Activated T-cell treated with anti-CD3 and anti-CD28 coated beads, Interleukin-2, amount 50 U/mL, for 24 hours (primary cell): Measurements from ENCODE around the gene COMMD9.

ENCODE experiments used
- DNase-seq: peaks from one replicate; pipeline ENCODE4 v3.0.0-alpha.2; 2020
- H3K27ac Mint-ChIP-seq: 2 replicates; pipeline ENCODE4 v1.8.0; 2020; ENCODE audit warnings: mild to moderate bottlenecking, mixed read lengths
- H3K27me3 Mint-ChIP-seq: 2 replicates; pipeline ENCODE4 v1.8.0; 2020; ENCODE audit warnings: mixed read lengths
- H3K36me3 Mint-ChIP-seq: 2 replicates; pipeline ENCODE4 v1.8.0; 2020; ENCODE audit warnings: low read depth, mixed read lengths
- H3K4me1 Mint-ChIP-seq: 2 replicates; pipeline ENCODE4 v1.8.0; 2020; ENCODE audit warnings: low read depth, mixed read lengths
- H3K4me3 Mint-ChIP-seq: 2 replicates; pipeline ENCODE4 v1.8.0; 2020; ENCODE audit warnings: mild to moderate bottlenecking, moderate library complexity, mixed read lengths
- H3K9me3 Mint-ChIP-seq: 2 replicates; pipeline ENCODE4 v1.8.0; 2020; ENCODE audit warnings: mixed read lengths

Gene COMMD9

DNA sequence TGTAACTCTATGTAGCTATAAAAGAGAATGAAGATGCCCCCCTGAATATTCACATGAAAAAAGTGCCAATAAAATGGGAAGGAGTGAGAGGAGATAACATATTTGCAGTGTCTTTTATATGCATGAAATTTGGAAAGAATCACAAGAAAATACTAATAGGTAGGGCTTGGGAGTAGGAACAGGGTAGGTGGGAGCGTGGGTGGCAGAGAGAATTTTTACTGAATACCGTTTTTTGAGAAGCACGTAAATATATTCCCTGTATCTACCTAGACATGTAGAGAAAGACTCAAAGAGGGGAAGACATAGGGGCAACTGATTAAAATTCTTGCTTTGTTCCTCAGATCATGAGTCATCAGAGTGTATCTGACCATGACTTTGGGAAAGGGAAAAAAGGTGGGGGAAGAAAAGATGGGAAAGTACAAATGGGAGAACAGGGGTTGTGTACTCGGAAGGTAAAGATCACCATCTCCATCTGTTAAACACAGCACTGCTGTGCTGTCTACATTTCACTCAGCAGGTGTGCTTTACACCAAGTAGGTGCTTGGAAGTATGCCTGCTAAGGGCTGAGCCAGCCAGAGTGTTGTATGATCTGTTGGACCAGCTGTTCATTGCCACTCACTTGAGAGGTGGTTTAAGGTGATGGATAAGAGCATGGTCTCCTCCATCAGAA is 22.8 kb upstream of the COMMD9 start:
- H3K4me1 Mint-ChIP-seq: peaks cover 8% of the 10 kb centered on the region
- no peaks in the 10 kb centered on the region for H3K9me3 Mint-ChIP-seq
- no peak for DNase-seq
- H3K27ac Mint-ChIP-seq: no peak overlapping the region
- H3K4me3 Mint-ChIP-seq: no peak overlapping the region
- H3K27me3 Mint-ChIP-seq: peaks cover 54% of the 10 kb centered on the region
- no peaks in the 10 kb centered on the region for H3K36me3 Mint-ChIP-seq

DNA sequence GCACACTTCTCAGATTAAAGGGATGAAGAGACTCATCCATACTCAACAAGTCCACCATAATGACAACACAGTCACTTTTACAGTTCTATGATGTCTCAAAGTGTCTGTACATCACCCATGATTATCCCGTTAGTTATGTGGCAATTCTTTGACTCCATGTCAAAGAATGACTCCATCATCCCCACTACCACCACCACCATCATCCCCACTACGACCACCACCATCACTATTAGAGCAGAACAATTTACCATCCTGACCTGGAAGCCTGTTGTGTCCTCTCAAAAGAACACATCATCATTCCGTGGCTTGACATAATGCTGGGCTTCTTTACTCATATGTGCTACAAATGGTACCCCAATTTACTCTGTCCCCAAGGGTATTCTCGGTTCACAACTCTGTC is 20.6 kb upstream of the COMMD9 start:
- no peak for DNase-seq
- Mint-ChIP-seq H3K27me3 (peaks cover 51% of the 10 kb centered on the region), H3K27ac (no peak overlapping the region), H3K9me3 (no peaks in the 10 kb centered on the region), H3K4me1 (peaks cover 11% of the 10 kb centered on the region), H3K36me3 (no peaks in the 10 kb centered on the region), H3K4me3 (no peak overlapping the region)

DNA sequence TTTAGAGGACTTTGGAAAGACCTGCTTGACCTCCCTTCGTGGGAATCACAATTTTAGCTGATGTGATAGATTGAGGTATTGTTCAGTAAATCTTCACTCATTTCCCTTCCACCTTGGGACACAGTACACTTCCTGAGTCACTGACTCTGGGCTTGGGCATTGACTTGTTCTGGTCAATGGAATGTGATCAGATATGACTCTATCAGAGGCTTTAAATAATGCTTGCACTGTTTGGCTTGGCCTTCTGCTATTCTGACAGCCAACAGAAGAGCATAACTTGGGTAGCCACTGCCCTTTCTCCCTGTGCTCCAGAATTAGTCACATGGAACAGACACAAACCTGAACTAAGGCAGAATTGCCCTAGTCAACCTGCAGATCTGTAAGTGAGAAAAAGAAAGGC is 19.4 kb upstream of the COMMD9 start:
- Mint-ChIP-seq H3K27ac (no peak overlapping the region), H3K9me3 (no peaks in the 10 kb centered on the region), H3K4me3 (no peak overlapping the region), H3K4me1 (peaks cover 11% of the 10 kb centered on the region), H3K27me3 (peaks cover 40% of the 10 kb centered on the region), H3K36me3 (no peaks in the 10 kb centered on the region)
- DNase-seq: no peak

- Mint-ChIP-seq H3K4me3 (no peak overlapping the region), H3K9me3 (no peaks in the 10 kb centered on the region)
- DNase-seq: no peak
These were observed 17.7 kb upstream of the COMMD9 start for GRCh38 chr11:36306888-36307287.

DNA sequence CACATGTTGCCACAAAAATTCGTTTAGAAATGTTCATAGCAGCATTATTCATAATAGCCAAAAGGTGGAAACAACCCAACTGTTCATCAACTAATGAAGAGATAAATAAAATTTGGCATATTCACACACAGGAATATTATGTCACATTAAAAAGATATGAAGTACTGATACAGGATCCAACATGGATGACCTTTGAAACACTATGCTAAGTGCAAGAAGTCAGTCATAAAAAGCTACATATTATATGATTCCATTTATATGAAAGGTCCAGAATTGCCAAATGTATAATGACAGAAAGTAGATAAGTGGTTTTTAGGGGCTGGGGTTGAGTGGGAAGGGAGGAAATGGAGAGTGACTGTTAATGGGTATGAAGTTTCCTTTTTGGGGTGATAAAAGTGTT is 15.8 kb upstream of the COMMD9 start:
- no peaks in the 10 kb centered on the region for H3K9me3 Mint-ChIP-seq
- H3K36me3 Mint-ChIP-seq: no peaks in the 10 kb centered on the region
- DNase-seq: no peak
- peaks cover 40% of the 10 kb centered on the region for H3K27me3 Mint-ChIP-seq
- H3K4me3 Mint-ChIP-seq: no peak overlapping the region
- H3K27ac Mint-ChIP-seq: no peak overlapping the region
- peaks cover 5% of the 10 kb centered on the region for H3K4me1 Mint-ChIP-seq

More at GRCh38 chr11:36306888-36307287, 17.7 kb upstream of the COMMD9 start:
- peaks cover 37% of the 10 kb centered on the region for H3K27me3 Mint-ChIP-seq
- no peaks in the 10 kb centered on the region for H3K36me3 Mint-ChIP-seq
- no peak overlapping the region for H3K27ac Mint-ChIP-seq
- peaks cover 5% of the 10 kb centered on the region for H3K4me1 Mint-ChIP-seq

- Mint-ChIP-seq H3K4me1 (peaks cover 5% of the 10 kb centered on the region), H3K4me3 (no peak overlapping the region), H3K36me3 (no peaks in the 10 kb centered on the region), H3K27ac (no peak overlapping the region), H3K9me3 (no peaks in the 10 kb centered on the region), H3K27me3 (peaks cover 34% of the 10 kb centered on the region)
- no peak for DNase-seq
These were observed 15.1 kb upstream of the COMMD9 start for GRCh38 chr11:36304351-36304750.

GRCh38 chr11:36300650-36301049 is 11.4 kb upstream of the COMMD9 start:
- no peaks in the 10 kb centered on the region for H3K9me3 Mint-ChIP-seq
- H3K4me1 Mint-ChIP-seq: no peaks in the 10 kb centered on the region
- no peak overlapping the region for H3K4me3 Mint-ChIP-seq
- no peaks in the 10 kb centered on the region for H3K36me3 Mint-ChIP-seq
- no peak for DNase-seq
- no peak overlapping the region for H3K27ac Mint-ChIP-seq
- peaks cover 10% of the 10 kb centered on the region for H3K27me3 Mint-ChIP-seq

- H3K4me3 Mint-ChIP-seq: no peak overlapping the region
- H3K36me3 Mint-ChIP-seq: no peaks in the 10 kb centered on the region
These were observed 7.8 kb upstream of the COMMD9 start for GRCh38 chr11:36296884-36297543.

GRCh38 chr11:36295926-36296325 is 6.7 kb upstream of the COMMD9 start, which contains the start of gene PRR5L:
Gene PRR5L, plus strand, starts transcription at chr11:36296288. Its CDS starts 104,834 bp downstream, at chr11:36401122.
- no peaks in the 10 kb centered on the region for H3K9me3 Mint-ChIP-seq
- no peak within 1 kb of the TSS for H3K27ac Mint-ChIP-seq
- no peak within 1 kb of the TSS for H3K4me3 Mint-ChIP-seq
- H3K27me3 Mint-ChIP-seq: peaks cover 4% of the 10 kb centered on the region
- no peak for DNase-seq
- H3K36me3 Mint-ChIP-seq: no peaks in the 10 kb centered on the region
- H3K4me1 Mint-ChIP-seq: peaks cover 3% of the 10 kb centered on the region

More at GRCh38 chr11:36296884-36297543, 7.8 kb upstream of the COMMD9 start:
- Mint-ChIP-seq H3K27me3 (peaks cover 10% of the 10 kb centered on the region), H3K9me3 (no peaks in the 10 kb centered on the region), H3K4me1 (peaks cover 3% of the 10 kb centered on the region), H3K27ac (no peak overlapping the region)
- no peak for DNase-seq

DNA sequence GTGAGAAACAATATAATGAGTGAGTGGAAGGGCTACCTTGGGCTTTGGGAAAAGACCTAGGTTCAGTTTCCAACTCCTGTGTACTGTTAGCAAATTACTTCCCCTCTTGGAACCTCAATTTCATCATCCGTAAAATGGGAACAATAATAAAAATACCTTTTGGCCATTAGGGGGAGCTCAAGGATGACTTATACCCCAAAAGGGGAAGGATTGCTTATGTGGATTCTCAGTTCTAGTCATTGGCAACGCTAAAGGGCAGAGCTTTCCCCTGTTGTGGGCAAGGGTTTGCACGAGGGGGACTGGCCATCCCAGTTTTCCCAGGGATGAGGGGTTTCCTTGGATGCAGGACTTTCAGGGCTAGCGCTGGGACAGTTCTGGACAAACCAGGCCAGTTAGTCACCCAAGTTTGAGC is 3.1 kb upstream of the COMMD9 start:
- DNase-seq: no peak
- Mint-ChIP-seq H3K9me3 (no peaks in the 10 kb centered on the region), H3K4me3 (no peak overlapping the region), H3K27ac (no peak overlapping the region), H3K27me3 (peaks cover 2% of the 10 kb centered on the region), H3K36me3 (peaks cover 8% of the 10 kb centered on the region), H3K4me1 (peaks cover 25% of the 10 kb centered on the region)

- peaks cover 42% of the 10 kb centered on the region for H3K4me1 Mint-ChIP-seq
These were observed 590 bp downstream of the COMMD9 start for GRCh38 chr11:36288442-36289225.

DNA sequence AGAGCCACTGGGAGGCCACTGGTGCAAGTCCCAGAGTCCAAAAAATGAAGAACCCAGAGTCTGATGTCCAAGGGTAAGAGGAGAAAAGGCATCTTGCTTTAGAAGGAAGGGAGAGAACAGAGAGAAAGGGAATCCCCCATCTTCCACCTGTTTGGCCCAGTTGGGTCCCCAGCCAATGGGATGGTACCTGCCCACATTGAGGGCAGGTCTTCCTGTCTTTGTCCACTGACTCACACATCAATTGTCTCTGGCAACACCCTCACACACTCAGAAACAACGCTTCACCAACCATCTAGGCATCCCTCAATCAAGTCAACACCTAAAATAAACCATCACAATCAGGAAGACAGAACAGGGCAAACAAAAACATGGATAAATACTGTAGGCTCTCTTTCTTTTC is 6.3 kb downstream of the COMMD9 start:
- Mint-ChIP-seq H3K27me3 (no peaks in the 10 kb centered on the region), H3K9me3 (no peaks in the 10 kb centered on the region), H3K4me3 (no peak overlapping the region), H3K4me1 (peaks cover 23% of the 10 kb centered on the region), H3K36me3 (peaks cover 37% of the 10 kb centered on the region), H3K27ac (no peak overlapping the region)
- no peak for DNase-seq

More at GRCh38 chr11:36288442-36289225, 590 bp downstream of the COMMD9 start:
- Mint-ChIP-seq H3K9me3 (no peaks in the 10 kb centered on the region), H3K36me3 (peaks cover 8% of the 10 kb centered on the region), H3K4me3 (peak overlapping the region; percentile 93), H3K27me3 (peaks cover 2% of the 10 kb centered on the region), H3K27ac (peak overlapping the region; percentile 94)
- DNase-seq: peak; percentile 35

- Mint-ChIP-seq H3K36me3 (peaks cover 47% of the 10 kb centered on the region), H3K27me3 (no peaks in the 10 kb centered on the region), H3K27ac (no peak overlapping the region), H3K4me1 (peaks cover 18% of the 10 kb centered on the region), H3K4me3 (no peak overlapping the region), H3K9me3 (no peaks in the 10 kb centered on the region)
- no peak for DNase-seq
These were observed 7.4 kb downstream of the COMMD9 start for GRCh38 chr11:36281850-36282249.

DNA sequence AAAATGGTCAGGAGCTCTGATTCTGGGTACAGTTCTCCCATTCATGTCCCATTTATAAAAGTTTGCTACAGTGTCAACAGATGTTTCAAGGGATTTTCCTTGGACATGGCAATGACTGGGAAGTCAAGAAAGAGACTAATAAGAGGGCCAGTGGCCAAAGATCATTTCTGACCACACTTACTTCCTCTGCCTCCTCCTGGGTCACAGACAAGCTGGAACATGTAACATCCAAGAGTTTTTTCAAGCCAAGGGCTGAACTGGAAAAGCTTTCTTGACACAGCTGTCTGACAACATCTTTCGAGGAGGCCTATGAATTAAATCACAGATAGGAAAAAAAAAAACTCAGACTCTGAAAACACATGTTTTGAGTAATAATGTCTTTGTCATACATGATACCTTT is 8.7 kb downstream of the COMMD9 start:
- no peaks in the 10 kb centered on the region for H3K9me3 Mint-ChIP-seq
- H3K36me3 Mint-ChIP-seq: peaks cover 58% of the 10 kb centered on the region
- no peak for DNase-seq
- H3K27me3 Mint-ChIP-seq: no peaks in the 10 kb centered on the region
- no peak overlapping the region for H3K4me3 Mint-ChIP-seq
- H3K27ac Mint-ChIP-seq: no peak overlapping the region
- H3K4me1 Mint-ChIP-seq: peaks cover 9% of the 10 kb centered on the region
